ENCODE data around the gene MCEMP1.
A peak's percentile ranks its signal among the peaks of the same experiment; 100 is the strongest.

The MCEMP1 gene

GRCh38 chr19:7670150-7670783 lies 6.6 kb upstream of the MCEMP1 start:
- no peak for DNase-seq (ENCODE audit: low read depth, low spot score)
- H3K27ac ChIP-seq: no peak overlapping the region

GRCh38 chr19:7670790-7671189 lies 6.1 kb upstream of the MCEMP1 start:
- no peak overlapping the region for H3K27ac ChIP-seq
- DNase-seq (ENCODE audit: low read depth, low spot score): no peak

- H3K27ac ChIP-seq: no peak overlapping the region
- DNase-seq (ENCODE audit: low read depth, low spot score): no peak
Observed at GRCh38 chr19:7672522-7672921, 4.4 kb upstream of the MCEMP1 start.

GRCh38 chr19:7674010-7675005 lies 2.6 kb upstream of the MCEMP1 start:
- no peak for DNase-seq (ENCODE audit: low read depth, low spot score)
- H3K27ac ChIP-seq: no peak overlapping the region

GRCh38 chr19:7676376-7676775 lies 514 bp upstream of the MCEMP1 start:
- no peak for DNase-seq (ENCODE audit: low read depth, low spot score)
- H3K27ac ChIP-seq: no peak overlapping the region

GRCh38 chr19:7677669-7678311 lies 900 bp downstream of the MCEMP1 start:
- H3K27ac ChIP-seq: no peak overlapping the region
- DNase-seq (ENCODE audit: low read depth, low spot score): no peak

GRCh38 chr19:7678971-7679751 lies 2.3 kb downstream of the MCEMP1 start:
- DNase-seq (ENCODE audit: low read depth, low spot score): no peak

GRCh38 chr19:7679771-7680605 lies 3.1 kb downstream of the MCEMP1 start:
- H3K27ac ChIP-seq: no peak overlapping the region
- DNase-seq (ENCODE audit: low read depth, low spot score): no peak

More at GRCh38 chr19:7678971-7679751, 2.3 kb downstream of the MCEMP1 start:
- H3K27ac ChIP-seq: no peak overlapping the region

- peak within 1 kb of the TSS; percentile 44 for H3K27ac ChIP-seq
- no peak for DNase-seq (ENCODE audit: low read depth, low spot score)
Observed at GRCh38 chr19:7680606-7681339, 3.9 kb downstream of the MCEMP1 start, which contains the start of gene TRAPPC5. Gene TRAPPC5, plus strand, starts transcription at chr19:7680833. Its CDS starts 1,421 bp downstream, at chr19:7682254.

GRCh38 chr19:7681340-7682174 lies 4.7 kb downstream of the MCEMP1 start:
- DNase-seq (ENCODE audit: low read depth, low spot score): peak; percentile 26
- peak overlapping the region; percentile 44 for H3K27ac ChIP-seq

GRCh38 chr19:7682175-7682855 lies 5.4 kb downstream of the MCEMP1 start:
- DNase-seq (ENCODE audit: low read depth, low spot score): no peak
- H3K27ac ChIP-seq: no peak overlapping the region

GRCh38 chr19:7685546-7686445 lies 8.9 kb downstream of the MCEMP1 start:
- H3K27ac ChIP-seq: no peak overlapping the region
- no peak for DNase-seq (ENCODE audit: low read depth, low spot score)

- no peak overlapping the region for H3K27ac ChIP-seq
- no peak for DNase-seq (ENCODE audit: low read depth, low spot score)
Observed at GRCh38 chr19:7687177-7687576, 10.3 kb downstream of the MCEMP1 start.

GRCh38 chr19:7689165-7689564 lies 12.3 kb downstream of the MCEMP1 start:
- no peak for DNase-seq (ENCODE audit: low read depth, low spot score)
- no peak overlapping the region for H3K27ac ChIP-seq

- no peak for DNase-seq (ENCODE audit: low read depth, low spot score)
- H3K27ac ChIP-seq: no peak overlapping the region
Observed at GRCh38 chr19:7690779-7691258, 13.9 kb downstream of the MCEMP1 start.

- no peak for DNase-seq (ENCODE audit: low read depth, low spot score)
- no peak overlapping the region for H3K27ac ChIP-seq
Observed at GRCh38 chr19:7691497-7691896, 14.6 kb downstream of the MCEMP1 start.
